PC-3 (cell line): Measurements from ENCODE around the gene ARL10. TPM values are rescaled to one million over a fixed set of nuclear protein-coding genes. Genes with fewer than 3 reads are reported as not detected.

Experiments used
- ATAC-seq: fragments of 200-7000 bp; cut with Tn5 transposase; 2 replicates; pipeline ENCODE4 v1.9.1; 2020; ENCODE audit warnings: mild to moderate bottlenecking, moderate library complexity
- BruUV-seq: library from RNA; stranded (reverse); fragments of 400-500 nt; replicated peaks from 2 replicates; lab custom pipeline; 2021; lab: Mats Ljungman, UMichigan
- CTCF ChIA-PET: fragments of 300-600 bp; sonication (Branson Sonifier 250); formaldehyde crosslinking; loops from one replicate; lab custom pipeline; 2022; ENCODE audit warnings: antibody characterized with exemption; lab: Charles Lee
- POLR2A ChIA-PET: fragments of 300-600 bp; sonication (Branson Sonifier 250); formaldehyde crosslinking; loops from one replicate; lab custom pipeline; 2022; ENCODE audit warnings: antibody characterized with exemption; ENCODE audit not compliant: unreplicated experiment; lab: Charles Lee
- DNase-seq: peaks from one replicate; pipeline ENCODE4 v3.0.0-alpha.2; 2015
- H2AFZ ChIP-seq: fragments of 300-600 bp; sonication (generic); 2 replicates; pipeline ENCODE4 v1.6.0; 2016; ENCODE audit warnings: antibody characterized with exemption, low read length
- H3F3A ChIP-seq: fragments of 300-600 bp; sonication (generic); one replicate; pipeline ENCODE4 v1.6.0; 2017; ENCODE audit warnings: antibody characterized with exemption, low read length, control low read depth, mild to moderate bottlenecking; ENCODE audit not compliant: unreplicated experiment
- H3K27ac ChIP-seq: fragments of 300-600 bp; sonication (generic); 2 replicates; pipeline ENCODE4 v1.5.1; 2016; ENCODE audit warnings: mild to moderate bottlenecking, low read length
- H3K27me3 ChIP-seq: fragments of 300-600 bp; sonication (generic); 2 replicates; pipeline ENCODE4 v1.6.1; 2016; ENCODE audit warnings: low read length, mixed read lengths
- H3K36me3 ChIP-seq: fragments of 300-600 bp; sonication (generic); 2 replicates; pipeline ENCODE4 v1.6.1; 2016; ENCODE audit warnings: low read depth, mixed run types, low read length, mixed read lengths
- H3K4me1 ChIP-seq: fragments of 300-600 bp; sonication (generic); 2 replicates; pipeline ENCODE4 v1.5.1; 2016; ENCODE audit warnings: low read length; ENCODE audit not compliant: insufficient read depth
- H3K4me2 ChIP-seq: fragments of 300-600 bp; sonication (generic); 2 replicates; pipeline ENCODE4 v1.6.0; 2016; ENCODE audit warnings: low read length
- H3K4me3 ChIP-seq: fragments of 300-600 bp; sonication (generic); 2 replicates; pipeline ENCODE4 v1.5.1; 2016; ENCODE audit warnings: mild to moderate bottlenecking, low read length, mixed read lengths
- H3K79me2 ChIP-seq: fragments of 300-600 bp; sonication (generic); 2 replicates; pipeline ENCODE4 v1.6.1; 2017; ENCODE audit warnings: low read length, mixed read lengths
- H3K9ac ChIP-seq: fragments of 300-600 bp; sonication (generic); 2 replicates; pipeline ENCODE4 v1.6.0; 2016; ENCODE audit warnings: mild to moderate bottlenecking, low read length
- H3K9me2 ChIP-seq: fragments of 300-600 bp; sonication (generic); replicated peaks from 2 replicates; pipeline ENCODE4 v1.6.1; 2016; ENCODE audit warnings: mixed run types, low read length, mixed read lengths
- H3K9me3 ChIP-seq: fragments of 300-600 bp; sonication (generic); 2 replicates; pipeline ENCODE4 v1.6.1; 2016; ENCODE audit warnings: low read length, mixed read lengths
- H4K20me1 ChIP-seq: fragments of 300-600 bp; sonication (generic); 2 replicates; pipeline ENCODE4 v1.6.1; 2016; ENCODE audit warnings: low read length, mixed read lengths
- CTCF ChIP-seq: fragments of 300-600 bp; sonication (generic); conservative IDR thresholded peaks from 2 replicates; pipeline ENCODE4 v1.5.1; 2017; ENCODE audit warnings: antibody characterized with exemption, low read depth, mild to moderate bottlenecking, low read length
- EZH2 ChIP-seq: fragments of 300-600 bp; sonication (generic); IDR thresholded peaks from one replicate; pipeline ENCODE4 v1.6.1; 2017; ENCODE audit warnings: antibody characterized with exemption, mild to moderate bottlenecking, low read length; ENCODE audit not compliant: unreplicated experiment
- EZH2phosphoT487 ChIP-seq: fragments of 300-600 bp; sonication (generic); IDR thresholded peaks from 2 replicates; pipeline ENCODE4 v1.6.1; 2018; ENCODE audit warnings: mild to moderate bottlenecking, antibody characterized with exemption, low read length, borderline replicate concordance
- intact Hi-C: fragments of 100-400 bp; cut with micrococcal nuclease; formaldehyde crosslinking; loops from 2 replicates; pipeline ENCODE4 v1.9.0; 2023
- total RNA-seq: library from RNA; depleted of rRNA; stranded (reverse); fragments of >200 nt; gene quantifications from 2 replicates; pipeline ENCODE4 v1.2.3, GENCODE V29; 2014

ARL10 gene
- total RNA-seq, 1 experiment from 2014 or later = 0.15 TPM

GRCh38 chr5:176368726-176369125 lies 3.4 kb downstream of the ARL10 start:
- ChIA-PET POLR2A (no interaction called here), CTCF (no interaction called here)
- Histone ChIP-seq H3K9ac (no peak overlapping the region), H2AFZ (no peak overlapping the region), H3K4me2 (no peak overlapping the region), H3K4me3 (no peak overlapping the region), H3K9me3 (no peaks in the 10 kb centered on the region), H3K79me2 (no peaks in the 10 kb centered on the region), H3K9me2 (no peaks in the 10 kb centered on the region), H3K27me3 (no peaks in the 10 kb centered on the region), H3K4me1 (no peaks in the 10 kb centered on the region), H3K27ac (no peak overlapping the region), H4K20me1 (no peaks in the 10 kb centered on the region), H3F3A (no peaks in the 10 kb centered on the region), H3K36me3 (no peaks in the 10 kb centered on the region)
- no TSS peak for BruUV-seq
- no peak for DNase-seq
- ATAC-seq = no peak
- TF ChIP-seq EZH2 = no peak
- TF ChIP-seq CTCF = no peak
- TF ChIP-seq EZH2phosphoT487 = no peak
- intact Hi-C loops = no loop called here

GRCh38 chr5:176369934-176370711 lies 4.8 kb downstream of the ARL10 start:
- Histone ChIP-seq H3K9ac (no peak overlapping the region), H3K9me3 (no peaks in the 10 kb centered on the region), H3K36me3 (no peaks in the 10 kb centered on the region), H3K79me2 (no peaks in the 10 kb centered on the region), H3K4me3 (no peak overlapping the region), H3K4me2 (no peak overlapping the region), H3K9me2 (no peaks in the 10 kb centered on the region), H3K27me3 (no peaks in the 10 kb centered on the region), H3F3A (no peaks in the 10 kb centered on the region), H2AFZ (no peak overlapping the region), H4K20me1 (no peaks in the 10 kb centered on the region), H3K4me1 (no peaks in the 10 kb centered on the region), H3K27ac (no peak overlapping the region)
- no peak for TF ChIP-seq EZH2phosphoT487
- TF ChIP-seq CTCF = no peak
- TF ChIP-seq EZH2 = no peak
- no TSS peak for BruUV-seq
- intact Hi-C loops = no loop called here
- no peak for ATAC-seq
- no peak for DNase-seq
- CTCF ChIA-PET = no interaction called here
- POLR2A ChIA-PET = no interaction called here
